Activated CD4-positive, alpha-beta T cell treated with anti-CD3 and anti-CD28 coated beads, Interleukin-2, amount 10 ng/mL, durations not matched to agents 24 days and 14 days (primary cell): ENCODE measurements around the gene CDT1. TPM values are rescaled to one million over a fixed set of nuclear protein-coding genes. Genes with fewer than 3 reads are reported as not detected.
"Not testable (repeated sequence)": the region's sequence is repeated elsewhere in the genome, so short reads cannot be mapped to it uniquely, and the experiment has no call there.

Source experiments
- DNase-seq: peaks from one replicate; pipeline ENCODE4 v3.0.0; 2022
- H3K27ac Mint-ChIP-seq: one replicate; pipeline ENCODE4 v1.8.0; 2022; ENCODE audit warnings: mild to moderate bottlenecking, mixed read lengths
- H3K27me3 Mint-ChIP-seq: one replicate; pipeline ENCODE4 v1.8.0; 2022; ENCODE audit warnings: mixed read lengths
- H3K36me3 Mint-ChIP-seq: one replicate; pipeline ENCODE4 v1.8.0; 2022; ENCODE audit warnings: low read depth, mild to moderate bottlenecking, mixed read lengths
- H3K4me1 Mint-ChIP-seq: one replicate; pipeline ENCODE4 v1.8.0; 2021; ENCODE audit warnings: mixed read lengths
- H3K4me3 Mint-ChIP-seq: one replicate; pipeline ENCODE4 v1.8.0; 2022; ENCODE audit warnings: mild to moderate bottlenecking, moderate library complexity, mixed read lengths
- H3K9me3 Mint-ChIP-seq: one replicate; pipeline ENCODE4 v1.8.0; 2021; ENCODE audit warnings: mixed read lengths
- intact Hi-C: fragments of 100-400 bp; cut with micrococcal nuclease; formaldehyde crosslinking; loops from one replicate; pipeline ENCODE4 v1.15.1; 2023
- total RNA-seq: library from RNA; stranded (reverse); gene quantifications from 2 replicates; pipeline ENCODE4 v1.2.3, GENCODE V29; 2022

The CDT1 gene
- total RNA-seq, 1 donor from 2014 or later: 93.2 TPM

DNA sequence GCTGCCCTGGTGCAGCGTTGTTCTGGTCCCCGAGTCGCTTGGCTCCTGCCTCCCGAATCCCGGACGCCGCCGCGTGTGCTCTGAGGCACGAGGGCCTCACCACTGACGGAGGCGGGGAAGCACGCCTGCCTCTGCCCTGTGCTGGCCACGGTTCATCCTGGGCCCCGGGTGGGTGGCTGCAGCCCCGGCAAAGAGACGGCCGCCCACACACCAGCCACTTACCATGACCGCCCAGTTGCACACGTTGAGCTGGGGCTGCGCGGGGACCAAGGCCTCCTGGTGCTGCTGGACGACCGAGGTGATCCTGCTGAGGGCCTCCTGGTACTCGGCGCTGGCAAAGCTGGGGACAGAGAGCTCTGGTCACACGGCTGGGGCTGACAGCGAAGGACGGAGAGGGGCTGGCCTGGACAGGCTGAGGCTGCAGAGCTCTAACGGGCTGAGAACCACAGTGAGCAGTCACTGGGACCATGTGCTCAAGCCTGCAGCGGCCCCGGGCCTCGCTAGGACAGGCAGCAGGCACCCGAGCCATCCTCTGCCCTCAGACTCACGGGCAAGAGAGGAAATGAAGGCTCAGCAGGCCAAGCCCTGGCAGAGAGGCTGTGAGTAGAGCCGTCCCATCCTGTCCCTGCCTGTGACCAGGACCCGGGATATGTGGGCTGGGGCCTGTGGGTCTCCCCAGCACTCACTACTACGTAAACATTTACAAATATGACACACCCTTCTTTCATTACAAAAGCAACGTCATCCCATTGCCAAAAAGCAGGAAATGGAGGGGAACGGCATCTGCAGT lies 14.4 kb downstream of the CDT1 start:
- no peak for DNase-seq
- Mint-ChIP-seq H3K4me3 (no peak overlapping the region), H3K9me3 (no peaks in the 10 kb centered on the region), H3K27me3 (no peaks in the 10 kb centered on the region), H3K27ac (no peak overlapping the region), H3K36me3 (no peaks in the 10 kb centered on the region), H3K4me1 (no peaks in the 10 kb centered on the region)
- intact Hi-C loops: no loop called here

DNA sequence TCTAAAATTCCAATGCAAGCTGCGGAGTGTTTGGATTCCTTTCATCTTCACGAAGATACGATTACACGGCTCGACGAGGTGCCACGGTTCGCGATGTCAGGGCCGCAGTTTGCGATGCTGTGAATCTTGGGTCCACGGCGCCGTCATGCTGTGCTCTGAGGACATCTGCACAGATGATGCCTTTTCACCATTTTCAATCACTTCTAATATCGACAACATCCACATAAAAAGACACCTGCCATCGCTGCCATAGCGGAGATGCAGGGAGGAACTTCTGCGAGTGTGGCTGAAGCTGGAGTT lies 14.9 kb downstream of the CDT1 start:
- intact Hi-C loops: no loop called here
- Mint-ChIP-seq H3K36me3 (no peaks in the 10 kb centered on the region), H3K4me3 (no peak overlapping the region), H3K9me3 (no peaks in the 10 kb centered on the region), H3K27me3 (no peaks in the 10 kb centered on the region), H3K4me1 (no peaks in the 10 kb centered on the region), H3K27ac (no peak overlapping the region)
- no peak for DNase-seq

DNA sequence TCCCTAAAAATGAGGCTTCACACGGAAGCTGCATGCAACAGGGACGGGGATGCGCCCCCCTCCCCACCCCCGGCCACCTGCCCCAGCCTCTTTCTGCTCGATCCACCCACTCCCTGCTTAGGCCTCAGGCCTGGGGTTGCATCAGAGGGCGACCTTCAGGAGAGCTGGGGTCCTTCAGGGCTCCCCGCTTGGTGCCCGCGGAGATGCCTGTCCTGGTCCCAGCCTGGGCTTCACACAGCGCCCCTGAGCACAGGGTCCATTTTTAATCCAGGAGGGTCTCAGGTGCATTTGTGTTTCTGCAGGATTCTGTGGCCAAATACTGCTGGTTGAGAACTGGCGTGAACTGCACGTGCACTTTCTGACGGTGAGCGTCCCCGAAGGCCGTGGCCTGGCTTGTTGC lies 15.5 kb downstream of the CDT1 start:
- DNase-seq: no peak
- Mint-ChIP-seq H3K9me3 (no peaks in the 10 kb centered on the region), H3K27me3 (no peaks in the 10 kb centered on the region), H3K27ac (no peak overlapping the region), H3K36me3 (no peaks in the 10 kb centered on the region), H3K4me1 (no peaks in the 10 kb centered on the region), H3K4me3 (no peak overlapping the region)
- intact Hi-C loops: no loop called here

DNA sequence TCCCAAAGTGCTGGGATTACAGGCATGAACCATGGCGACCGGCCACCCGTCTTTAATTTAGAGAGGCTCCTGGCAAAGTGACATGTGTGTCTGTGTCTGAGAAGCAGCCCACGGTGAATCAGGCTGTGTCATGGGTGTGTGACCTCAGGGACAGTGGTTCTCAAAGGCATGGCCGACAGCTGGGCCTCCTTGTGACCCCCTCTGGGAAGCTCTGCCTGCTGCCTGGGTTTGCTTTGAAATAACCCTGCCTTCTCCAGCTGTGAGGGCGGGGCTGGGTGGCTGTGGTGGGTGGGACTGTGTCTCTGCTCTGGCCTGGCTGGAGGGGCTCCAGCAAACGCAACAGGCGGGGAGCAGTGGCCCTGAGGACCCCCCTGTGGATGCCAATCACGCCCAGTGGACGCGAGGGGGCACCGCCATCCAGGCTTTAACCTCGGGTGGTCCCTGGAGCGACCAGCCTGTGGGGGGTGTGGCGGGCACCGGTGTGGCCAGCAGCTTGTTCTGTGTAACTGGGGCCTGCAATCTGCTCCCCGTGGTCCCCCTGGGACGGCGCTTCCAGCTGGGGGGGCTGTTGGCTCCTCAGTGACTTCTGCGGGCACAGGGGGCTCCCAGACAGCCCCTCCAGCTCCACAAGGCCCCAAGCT lies 16.9 kb downstream of the CDT1 start:
- no peak overlapping the region for H3K4me3 Mint-ChIP-seq
- no peaks in the 10 kb centered on the region for H3K27me3 Mint-ChIP-seq
- intact Hi-C loops: no loop called here
- no peaks in the 10 kb centered on the region for H3K36me3 Mint-ChIP-seq
- no peak for DNase-seq
- no peaks in the 10 kb centered on the region for H3K9me3 Mint-ChIP-seq
- no peaks in the 10 kb centered on the region for H3K4me1 Mint-ChIP-seq
- H3K27ac Mint-ChIP-seq: no peak overlapping the region

DNA sequence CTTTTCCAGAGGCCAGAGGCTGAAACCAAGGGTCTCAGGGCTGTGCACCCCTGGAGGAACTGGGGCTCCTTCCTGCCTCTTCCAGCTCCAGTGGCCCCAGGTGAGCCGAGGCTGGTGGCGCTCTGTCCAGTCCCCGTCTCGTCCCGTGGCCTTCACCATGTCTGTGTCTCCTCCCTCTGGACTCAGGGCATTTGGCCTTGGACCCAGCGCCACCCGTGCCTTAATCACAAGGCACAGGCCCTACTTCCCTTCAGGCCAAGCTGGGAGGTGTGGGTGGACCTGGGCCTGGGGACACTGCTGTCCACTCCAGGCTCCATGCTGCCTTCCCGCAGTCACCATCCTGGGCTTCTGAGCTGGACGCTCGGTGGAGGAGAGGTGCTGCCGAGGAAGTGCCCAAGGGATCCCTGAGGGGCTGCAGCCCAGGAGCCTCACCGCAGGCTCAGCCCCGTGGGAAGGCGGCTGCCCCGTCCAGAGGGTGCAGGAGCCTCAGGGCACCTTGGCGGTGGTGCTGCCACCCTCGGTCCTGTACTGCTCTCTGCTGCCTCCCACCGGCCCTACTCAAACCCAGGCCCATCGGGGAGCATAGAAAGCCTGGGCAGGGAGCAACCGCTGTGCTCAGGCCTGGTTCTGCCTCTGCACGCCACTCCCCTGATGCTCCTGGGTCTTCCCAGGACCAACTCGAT lies 17.7 kb downstream of the CDT1 start:
- no peak for DNase-seq
- intact Hi-C loops: no loop called here
- no peak overlapping the region for H3K27ac Mint-ChIP-seq
- H3K9me3 Mint-ChIP-seq: no peaks in the 10 kb centered on the region
- H3K4me1 Mint-ChIP-seq: no peaks in the 10 kb centered on the region
- no peak overlapping the region for H3K4me3 Mint-ChIP-seq
- no peaks in the 10 kb centered on the region for H3K27me3 Mint-ChIP-seq
- H3K36me3 Mint-ChIP-seq: peaks cover 2% of the 10 kb centered on the region

DNA sequence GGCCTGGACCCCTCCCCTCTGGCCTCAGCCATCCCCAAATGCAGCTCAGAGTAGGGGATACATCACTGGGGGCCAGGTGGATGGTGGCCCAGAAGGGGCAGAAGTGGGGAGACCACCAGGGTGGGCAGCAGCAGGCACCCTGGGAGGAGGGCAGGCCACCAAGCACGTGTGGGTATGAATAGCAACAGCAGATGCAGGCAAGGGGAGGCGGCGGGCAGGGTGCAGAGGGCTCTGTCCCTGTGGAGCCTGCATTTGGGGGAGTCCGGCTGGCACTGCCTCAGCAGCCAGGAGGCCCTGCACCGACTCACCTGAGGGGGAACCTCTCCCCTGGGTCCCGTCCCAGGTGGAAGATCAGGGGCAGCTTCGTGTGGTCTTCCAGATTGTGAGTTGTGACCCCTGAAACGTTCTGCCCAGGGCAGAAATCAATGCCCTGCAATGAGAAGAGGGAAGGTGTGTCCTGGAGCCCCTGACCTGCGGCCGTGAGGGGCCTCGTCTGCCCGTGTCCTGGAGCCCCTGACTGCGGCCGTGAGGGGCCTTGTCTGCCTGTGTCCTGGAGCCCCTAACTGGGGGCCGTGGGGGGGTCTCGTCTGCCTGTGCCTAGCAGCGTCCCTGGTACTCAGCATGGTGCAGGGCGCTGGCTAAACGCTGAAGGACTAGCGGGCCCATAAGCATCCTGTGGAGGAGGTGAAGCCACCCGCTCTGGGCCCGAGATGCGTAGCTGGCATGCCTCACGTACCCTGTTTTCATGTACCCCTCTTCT lies 18.9 kb downstream of the CDT1 start:
- Mint-ChIP-seq H3K4me1 (no peaks in the 10 kb centered on the region), H3K36me3 (peaks cover 2% of the 10 kb centered on the region), H3K4me3 (no peak overlapping the region), H3K27me3 (no peaks in the 10 kb centered on the region), H3K27ac (no peak overlapping the region), H3K9me3 (no peaks in the 10 kb centered on the region)
- no peak for DNase-seq
- intact Hi-C loops: no loop called here

DNA sequence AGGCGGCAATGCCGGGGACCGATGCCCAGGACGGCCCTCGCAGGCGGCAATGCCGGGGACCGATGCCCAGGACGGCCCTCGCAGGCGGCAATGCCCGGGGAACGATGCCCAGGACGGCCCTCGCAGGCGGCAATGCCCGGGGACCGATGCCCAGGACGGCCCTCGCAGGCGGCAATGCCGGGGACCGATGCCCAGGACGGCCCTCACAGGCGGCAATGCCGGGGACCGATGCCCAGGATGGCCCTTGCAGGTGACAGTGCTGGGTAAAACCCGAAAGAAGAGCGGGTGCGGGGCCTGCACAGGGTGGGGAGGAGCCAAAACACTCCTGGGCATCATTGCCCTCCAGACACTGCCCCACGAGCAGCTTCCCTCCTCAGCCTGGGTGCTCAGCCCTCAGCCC lies 20.1 kb downstream of the CDT1 start:
- H3K9me3 Mint-ChIP-seq, intact Hi-C loops, H3K36me3 Mint-ChIP-seq, H3K4me3 Mint-ChIP-seq, H3K27me3 Mint-ChIP-seq, H3K27ac Mint-ChIP-seq, DNase-seq, H3K4me1 Mint-ChIP-seq: not testable (repeated sequence)

DNA sequence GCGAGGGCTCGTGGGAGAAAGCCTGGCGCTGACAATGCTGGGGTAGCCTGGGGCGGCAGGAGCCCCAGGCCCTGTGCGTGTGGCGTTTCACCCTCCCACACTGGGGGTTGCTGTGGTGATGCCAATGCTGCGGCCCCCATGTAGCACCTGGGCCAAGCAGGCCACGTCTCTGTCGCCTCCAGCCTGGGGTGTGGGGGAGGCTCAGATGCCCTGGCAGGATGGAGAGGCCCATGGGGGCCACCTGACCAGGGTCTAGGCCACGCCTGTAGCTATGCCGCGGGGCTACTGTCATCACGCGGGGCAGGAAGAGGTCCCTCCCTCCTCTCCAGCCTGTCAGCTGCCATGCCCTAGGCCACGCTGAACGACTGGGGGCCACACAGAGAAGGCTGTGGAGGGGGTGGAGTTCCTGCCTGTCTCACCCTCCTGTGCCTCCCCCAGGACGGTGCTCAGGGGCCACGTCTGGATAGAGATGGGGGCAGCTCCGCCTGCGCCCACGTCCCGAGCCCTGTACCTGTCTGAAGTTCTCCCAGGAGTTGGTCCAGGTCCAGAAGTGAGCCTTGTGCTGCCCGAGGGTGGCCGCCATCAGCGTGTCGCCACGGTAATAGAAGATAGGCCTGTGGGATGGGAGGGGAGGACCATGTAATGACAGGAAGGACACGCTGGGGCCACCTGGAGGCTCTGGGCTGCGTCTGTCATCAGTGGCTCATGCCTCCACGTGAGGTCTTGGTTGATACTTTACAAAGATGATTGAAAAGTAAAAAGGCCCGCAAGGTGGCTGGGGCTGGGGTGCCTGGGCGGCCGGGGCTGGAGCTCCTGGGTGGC lies 20.9 kb downstream of the CDT1 start:
- peaks cover 2% of the 10 kb centered on the region for H3K36me3 Mint-ChIP-seq
- no peaks in the 10 kb centered on the region for H3K9me3 Mint-ChIP-seq
- no peak overlapping the region for H3K27ac Mint-ChIP-seq
- no peak for DNase-seq
- H3K27me3 Mint-ChIP-seq: no peaks in the 10 kb centered on the region
- no peaks in the 10 kb centered on the region for H3K4me1 Mint-ChIP-seq
- intact Hi-C loops: no loop called here
- H3K4me3 Mint-ChIP-seq: no peak overlapping the region

DNA sequence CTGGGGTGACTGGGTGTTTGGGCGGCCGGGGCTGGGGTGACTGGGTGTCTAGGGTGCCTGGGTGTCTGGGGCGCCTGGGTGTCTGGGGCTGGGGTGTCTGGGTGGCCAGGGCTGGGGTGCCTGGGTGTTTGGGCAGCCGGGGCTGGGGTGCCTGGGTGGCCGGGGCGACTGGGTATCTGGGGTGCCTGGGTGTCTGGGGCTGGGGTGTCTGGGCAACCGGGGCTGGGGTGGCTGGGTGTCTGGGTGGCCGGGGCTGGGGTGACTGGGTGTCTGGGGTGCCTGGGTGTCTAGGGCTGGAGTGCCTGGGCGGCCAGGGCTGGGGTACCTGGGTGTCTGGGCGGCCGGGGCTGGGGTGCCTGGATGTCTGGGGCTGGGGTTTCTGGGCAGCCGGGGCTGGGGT lies 21.6 kb downstream of the CDT1 start:
- DNase-seq: no peak
- Mint-ChIP-seq H3K27me3 (no peaks in the 10 kb centered on the region), H3K9me3 (no peaks in the 10 kb centered on the region), H3K4me1 (no peaks in the 10 kb centered on the region), H3K27ac (no peak overlapping the region), H3K4me3 (no peak overlapping the region), H3K36me3 (peaks cover 2% of the 10 kb centered on the region)
- intact Hi-C loops: no loop called here

DNA sequence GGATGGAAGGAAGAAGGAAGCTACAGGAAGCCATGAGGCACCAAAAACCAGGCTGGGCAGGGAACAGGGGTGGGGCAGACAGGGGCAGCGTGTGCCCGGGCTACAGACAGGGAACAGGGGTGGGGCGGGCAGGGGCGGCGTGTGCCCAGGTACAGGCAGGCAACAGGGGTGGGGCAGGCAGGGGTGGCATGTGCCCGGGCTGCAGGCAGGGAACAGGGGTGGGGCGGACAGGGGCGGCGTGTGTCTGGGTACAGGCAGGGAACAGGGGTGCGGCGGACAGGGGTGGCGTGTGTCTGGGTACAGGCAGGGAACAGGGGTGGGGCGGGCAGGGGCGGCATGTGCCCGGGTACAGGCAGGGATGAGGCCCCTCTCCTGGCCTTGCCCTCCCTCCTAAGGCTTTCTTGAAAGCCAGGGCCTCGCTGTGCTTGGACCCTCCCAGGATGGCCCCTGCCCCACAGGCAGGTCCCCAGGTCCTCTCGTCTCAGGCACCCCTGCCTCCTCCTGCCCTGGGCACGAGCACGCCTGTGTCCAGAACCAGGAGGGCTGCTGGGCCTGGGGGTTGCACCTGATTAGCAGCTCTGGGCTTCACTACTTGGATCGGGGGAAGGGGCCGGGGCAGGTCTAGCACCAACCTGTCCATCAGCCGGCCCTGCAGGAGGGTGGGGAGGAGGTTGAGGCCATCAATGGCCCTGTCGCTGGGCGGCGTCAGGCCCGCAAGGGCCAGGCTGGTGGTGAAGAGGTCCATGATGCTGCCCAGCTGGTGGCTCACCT lies 22.7 kb downstream of the CDT1 start:
- intact Hi-C loops: no loop called here
- peaks cover 2% of the 10 kb centered on the region for H3K36me3 Mint-ChIP-seq
- no peak overlapping the region for H3K27ac Mint-ChIP-seq
- DNase-seq: no peak
- no peaks in the 10 kb centered on the region for H3K9me3 Mint-ChIP-seq
- no peaks in the 10 kb centered on the region for H3K4me1 Mint-ChIP-seq
- no peaks in the 10 kb centered on the region for H3K27me3 Mint-ChIP-seq
- no peak overlapping the region for H3K4me3 Mint-ChIP-seq

DNA sequence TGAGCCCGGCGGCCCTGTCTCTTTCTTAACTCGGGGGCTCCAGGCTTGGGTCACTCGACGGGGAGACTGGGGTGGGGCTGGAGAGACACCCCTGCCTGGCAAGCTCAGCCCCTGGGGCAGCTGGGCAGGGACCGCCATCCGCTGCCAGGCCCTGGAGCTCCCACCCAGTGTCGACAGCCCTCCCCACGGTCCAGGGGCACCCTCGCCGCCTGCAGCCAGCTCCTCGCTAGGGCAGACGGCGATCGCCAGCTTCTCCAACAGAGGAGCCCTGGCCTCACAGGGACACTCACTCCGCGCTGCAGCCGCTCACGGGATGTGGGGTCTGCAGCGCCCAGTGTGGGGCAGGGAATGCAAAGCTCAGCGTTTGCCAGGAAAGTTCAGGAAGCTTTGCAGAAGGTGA lies 24.1 kb downstream of the CDT1 start:
- peaks cover 2% of the 10 kb centered on the region for H3K36me3 Mint-ChIP-seq

DNA sequence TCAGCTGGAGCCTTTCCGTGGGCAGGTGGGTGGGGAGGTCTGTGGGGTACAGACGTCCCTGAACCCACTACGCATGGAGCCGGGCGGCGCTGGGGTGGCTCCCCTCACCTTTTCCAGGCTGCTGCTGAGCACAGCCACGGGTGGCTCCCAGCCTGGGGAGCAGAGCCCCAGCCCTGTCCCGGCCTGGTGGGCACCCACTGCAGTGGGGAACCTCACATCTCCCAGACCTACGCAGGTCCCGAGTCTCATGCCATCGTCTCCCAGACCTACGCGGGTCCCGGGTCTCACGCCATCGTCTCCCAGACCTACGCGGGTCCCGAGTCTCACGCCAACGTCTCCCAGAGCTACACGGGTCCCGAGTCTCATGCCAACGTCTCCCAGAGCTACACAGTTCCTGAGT lies 25.1 kb downstream of the CDT1 start:
- no peak for DNase-seq
- H3K27me3 Mint-ChIP-seq: no peaks in the 10 kb centered on the region
- H3K27ac Mint-ChIP-seq: no peak overlapping the region
- peaks cover 2% of the 10 kb centered on the region for H3K36me3 Mint-ChIP-seq
- no peak overlapping the region for H3K4me3 Mint-ChIP-seq
- no peaks in the 10 kb centered on the region for H3K9me3 Mint-ChIP-seq
- intact Hi-C loops: no loop called here
- no peaks in the 10 kb centered on the region for H3K4me1 Mint-ChIP-seq

More for the DNA sequence above, 24.1 kb downstream of the CDT1 start:
- H3K27me3 Mint-ChIP-seq: no peaks in the 10 kb centered on the region
- DNase-seq: no peak
- H3K4me3 Mint-ChIP-seq: no peak overlapping the region
- H3K27ac Mint-ChIP-seq: no peak overlapping the region
- H3K9me3 Mint-ChIP-seq: no peaks in the 10 kb centered on the region
- intact Hi-C loops: no loop called here
- H3K4me1 Mint-ChIP-seq: no peaks in the 10 kb centered on the region

DNA sequence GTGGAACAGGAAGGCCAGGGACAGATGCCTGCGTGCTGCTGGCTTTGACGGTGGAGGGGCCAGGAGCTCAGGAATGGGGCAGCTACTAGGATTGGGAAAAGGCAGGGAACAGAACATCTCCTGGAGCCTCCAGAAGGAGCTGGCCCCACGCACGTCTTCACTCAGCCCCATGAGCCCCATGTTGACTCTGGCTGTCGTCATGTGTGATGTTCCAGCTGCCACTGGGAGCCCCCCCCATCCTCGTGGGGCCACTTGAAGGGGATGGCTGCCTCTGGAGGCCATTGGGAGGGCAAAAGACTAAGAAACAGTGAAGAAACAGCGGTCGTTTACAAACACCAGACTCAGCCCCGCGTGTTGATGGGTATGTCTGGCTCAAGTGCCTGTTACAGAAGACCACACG lies 26.7 kb downstream of the CDT1 start:
- no peaks in the 10 kb centered on the region for H3K27me3 Mint-ChIP-seq
- intact Hi-C loops: no loop called here
- peaks cover 2% of the 10 kb centered on the region for H3K36me3 Mint-ChIP-seq
- H3K4me3 Mint-ChIP-seq: no peak overlapping the region
- no peaks in the 10 kb centered on the region for H3K9me3 Mint-ChIP-seq
- H3K4me1 Mint-ChIP-seq: no peaks in the 10 kb centered on the region
- DNase-seq: no peak
- no peak overlapping the region for H3K27ac Mint-ChIP-seq
